Stimulated activated CD4-positive, alpha-beta T cell treated with anti-CD3 and anti-CD28 coated beads, TNF-alpha, amount 100 ng/mL, for 1 hour (primary cell): ENCODE measurements around the gene C6orf163.

Experiments
- DNase-seq, 3 donors: peaks; one replicate each; pipeline ENCODE4 v3.0.0-alpha.2; 2020; ENCODE audit warnings: low read depth in 3 of 3, low spot score in 1 of 3

C6orf163 gene

DNA sequence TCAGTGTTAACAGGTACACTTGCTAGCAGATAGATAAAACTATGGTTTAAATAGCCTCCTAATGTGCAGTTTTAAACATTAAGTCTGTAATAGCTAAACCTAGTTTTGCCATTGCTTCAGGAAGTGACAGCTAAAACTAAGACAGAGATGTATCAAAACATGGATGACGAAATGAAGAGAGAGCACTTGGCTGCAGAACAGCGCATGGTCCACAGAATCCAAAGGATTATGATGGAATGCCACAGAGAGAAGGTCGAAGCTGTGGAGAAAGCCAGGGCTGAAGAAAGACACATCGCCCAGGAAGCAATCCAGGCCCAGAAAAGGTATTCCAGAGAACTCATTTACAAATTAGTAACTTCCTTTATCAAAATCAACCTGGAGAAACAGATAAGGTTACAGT is 11.6 kb downstream of the C6orf163 start:
- DNase-seq = no peak

DNA sequence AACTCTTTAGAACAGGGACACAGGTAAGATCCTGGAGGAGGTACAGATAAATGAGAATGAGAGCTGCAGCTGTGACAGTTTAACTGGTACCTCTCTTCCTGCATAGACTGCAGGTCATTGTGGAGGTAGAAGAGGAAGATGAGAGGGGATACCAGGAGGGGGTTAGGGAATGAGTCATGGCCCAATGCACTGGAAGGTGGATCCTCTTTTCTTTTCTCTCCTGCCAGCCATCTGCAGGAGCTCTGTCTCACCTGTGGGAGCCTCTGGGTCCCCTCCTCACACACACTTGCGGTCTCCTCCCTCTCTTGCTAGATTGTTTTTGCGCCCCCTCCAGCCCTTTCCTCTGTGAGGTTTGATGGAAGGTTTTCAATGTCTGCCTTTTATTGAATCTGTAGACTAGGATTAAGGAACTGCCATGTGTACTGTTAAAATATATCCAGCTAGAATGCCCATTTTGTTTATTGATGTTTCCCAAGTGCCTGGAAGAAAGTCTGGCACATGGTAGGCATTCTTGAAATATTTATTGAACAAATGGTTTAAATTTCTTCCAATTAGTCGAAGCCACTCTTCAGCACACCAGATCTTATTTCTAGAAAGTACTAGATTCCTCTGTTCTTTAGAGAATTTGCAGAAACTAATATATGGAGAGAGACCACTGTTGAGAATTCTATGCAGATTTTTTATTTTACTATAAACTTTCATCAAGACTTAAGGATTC is 13.0 kb downstream of the C6orf163 start:
- DNase-seq = no peak

DNA sequence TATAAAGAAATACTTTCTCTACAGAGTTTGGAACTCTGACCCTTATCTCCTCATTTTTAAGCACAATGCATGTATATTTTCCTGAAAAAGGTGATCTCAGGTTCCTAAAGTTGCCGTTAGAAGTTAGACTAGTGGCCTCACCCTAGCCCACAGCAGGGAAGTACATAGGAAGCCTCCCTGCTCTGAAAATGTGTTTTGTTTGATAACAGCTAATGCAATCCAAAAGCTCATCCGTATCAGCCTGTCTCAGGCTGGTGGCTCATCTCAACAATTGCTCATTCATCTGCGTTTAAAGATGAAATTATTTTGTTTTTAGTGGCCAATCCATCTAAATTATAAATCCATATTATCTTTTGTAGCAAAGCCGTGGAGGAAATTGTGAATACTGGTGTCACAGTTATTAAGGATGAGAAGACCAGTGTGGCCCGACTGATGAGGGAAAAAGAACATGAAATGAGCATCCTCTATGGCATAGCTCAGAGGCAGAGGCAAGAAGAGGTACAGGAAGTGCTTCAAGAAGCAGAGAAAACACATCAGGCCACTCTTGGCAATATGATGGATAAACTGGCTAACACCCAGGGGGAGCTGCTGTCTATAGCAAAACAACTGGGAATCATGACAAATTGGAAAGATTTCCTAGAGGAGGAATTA is 20.1 kb downstream of the C6orf163 start:
- no peak for DNase-seq

GRCh38 chr6:87366072-87366827 is 21.6 kb downstream of the C6orf163 start:
- no peak for DNase-seq

- no peak for DNase-seq
Measured at GRCh38 chr6:87366899-87367298, 22.3 kb downstream of the C6orf163 start.

- no peak for DNase-seq
Measured at GRCh38 chr6:87373377-87373776, 28.8 kb downstream of the C6orf163 start.

- DNase-seq = no peak
Measured at GRCh38 chr6:87375315-87375714, 30.7 kb downstream of the C6orf163 start.

GRCh38 chr6:87376643-87377042 is 32.0 kb downstream of the C6orf163 start:
- no peak for DNase-seq

DNA sequence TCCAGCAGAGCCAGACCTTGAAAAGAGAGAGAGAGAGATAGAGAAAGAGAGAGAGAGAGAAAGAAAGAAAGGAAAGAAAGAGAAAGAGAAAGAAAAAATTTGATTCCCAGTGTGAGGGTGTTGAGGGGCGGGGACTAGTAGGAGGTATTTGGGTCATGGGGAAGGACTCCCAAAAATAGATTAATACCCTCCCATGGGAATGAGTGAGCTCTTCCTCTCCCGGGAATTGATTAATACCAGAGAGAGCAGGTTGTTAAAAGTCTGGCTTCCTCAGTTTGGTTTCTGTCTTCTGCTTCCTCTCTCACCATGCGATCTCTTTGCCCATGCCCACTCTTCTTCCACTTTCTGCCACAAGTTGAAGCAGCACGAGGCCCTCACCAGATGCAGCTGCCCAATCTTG is 34.3 kb downstream of the C6orf163 start:
- DNase-seq = no peak

- DNase-seq = no peak
Measured at GRCh38 chr6:87382861-87383260, 38.2 kb downstream of the C6orf163 start.

DNA sequence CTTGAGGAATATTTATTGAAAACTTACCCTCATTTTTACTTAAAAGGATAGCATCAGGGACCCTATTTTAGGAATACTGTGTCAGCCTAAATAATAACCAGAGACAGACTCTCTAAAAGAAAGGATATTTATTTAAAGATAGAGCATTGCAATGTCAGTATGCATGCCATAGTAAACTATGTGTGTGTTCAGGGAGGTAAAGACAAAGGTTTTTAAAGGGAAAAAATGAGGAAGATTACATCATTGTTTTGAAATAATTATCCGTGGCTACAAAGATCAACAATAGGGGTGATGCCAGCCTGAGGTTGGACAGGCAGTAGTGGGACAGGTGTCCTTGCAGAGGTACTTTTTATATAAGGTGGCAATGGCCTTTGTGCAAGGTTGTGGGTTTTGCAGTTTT is 39.4 kb downstream of the C6orf163 start:
- no peak for DNase-seq

- no peak for DNase-seq
Measured at GRCh38 chr6:87384449-87384848, 39.8 kb downstream of the C6orf163 start.

DNA sequence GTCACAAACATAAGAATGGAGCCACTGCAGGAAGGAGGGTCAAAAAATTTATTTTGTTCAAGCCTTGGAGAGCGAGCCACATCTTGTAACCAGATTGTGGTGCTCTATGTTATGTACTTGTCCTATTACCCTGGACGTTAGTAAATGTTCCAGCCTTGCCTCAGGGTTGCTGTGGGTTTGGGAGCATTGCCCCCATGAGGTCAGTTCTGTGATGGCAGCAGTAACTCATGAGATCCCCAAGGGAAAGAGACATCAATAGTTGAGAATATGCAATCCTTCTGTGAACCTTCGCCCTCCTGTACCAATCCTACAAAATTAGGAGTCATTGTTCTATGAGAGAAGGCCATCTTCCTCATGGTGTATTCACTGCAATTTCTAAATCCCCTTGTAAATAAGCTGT is 46.7 kb downstream of the C6orf163 start:
- DNase-seq = no peak

DNA sequence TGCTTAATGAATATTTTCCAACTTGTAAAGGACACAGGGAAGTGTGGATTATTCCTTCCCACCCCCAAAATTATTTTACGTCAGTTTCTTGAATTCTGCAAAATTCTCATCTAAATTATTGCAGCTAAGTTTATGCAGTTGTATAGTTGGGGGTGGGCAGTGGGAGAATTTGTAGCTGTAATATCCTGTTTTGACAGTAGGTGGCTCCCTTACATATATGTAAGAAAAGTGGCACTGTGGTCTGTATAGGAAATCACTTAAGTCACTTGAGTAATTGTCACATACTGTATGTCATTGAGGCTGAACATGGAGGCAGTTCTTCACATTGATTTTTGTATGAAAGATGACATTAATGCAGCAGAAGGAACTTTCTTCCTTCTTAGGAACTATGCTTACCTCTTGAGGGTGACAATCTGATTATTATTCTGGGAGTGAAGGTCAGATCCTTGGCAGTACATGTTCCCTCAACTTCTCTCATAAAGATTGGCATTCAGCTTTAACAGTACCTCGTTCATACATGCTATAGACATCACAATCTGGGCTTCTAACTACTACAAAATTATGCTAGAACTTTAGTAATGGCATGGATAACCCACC is 48.5 kb downstream of the C6orf163 start:
- no peak for DNase-seq

DNA sequence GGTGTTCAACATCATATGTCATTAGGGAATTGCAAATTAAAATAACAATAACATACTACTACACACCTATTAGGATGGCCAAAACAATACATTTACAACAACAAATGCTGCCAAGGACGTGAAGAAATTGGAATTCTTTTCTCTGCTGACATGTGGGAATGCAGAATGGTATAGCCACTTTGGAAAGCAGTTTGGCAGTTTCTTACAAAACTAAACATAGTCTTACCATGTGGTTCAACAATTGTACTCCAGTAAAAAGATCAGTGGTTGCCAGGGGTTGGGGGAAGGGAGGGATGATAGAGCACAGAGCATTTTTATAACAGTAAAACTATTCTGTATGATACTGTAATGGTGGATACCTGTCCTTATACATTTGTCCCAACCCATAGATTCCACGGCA is 50.8 kb downstream of the C6orf163 start:
- no peak for DNase-seq

DNA sequence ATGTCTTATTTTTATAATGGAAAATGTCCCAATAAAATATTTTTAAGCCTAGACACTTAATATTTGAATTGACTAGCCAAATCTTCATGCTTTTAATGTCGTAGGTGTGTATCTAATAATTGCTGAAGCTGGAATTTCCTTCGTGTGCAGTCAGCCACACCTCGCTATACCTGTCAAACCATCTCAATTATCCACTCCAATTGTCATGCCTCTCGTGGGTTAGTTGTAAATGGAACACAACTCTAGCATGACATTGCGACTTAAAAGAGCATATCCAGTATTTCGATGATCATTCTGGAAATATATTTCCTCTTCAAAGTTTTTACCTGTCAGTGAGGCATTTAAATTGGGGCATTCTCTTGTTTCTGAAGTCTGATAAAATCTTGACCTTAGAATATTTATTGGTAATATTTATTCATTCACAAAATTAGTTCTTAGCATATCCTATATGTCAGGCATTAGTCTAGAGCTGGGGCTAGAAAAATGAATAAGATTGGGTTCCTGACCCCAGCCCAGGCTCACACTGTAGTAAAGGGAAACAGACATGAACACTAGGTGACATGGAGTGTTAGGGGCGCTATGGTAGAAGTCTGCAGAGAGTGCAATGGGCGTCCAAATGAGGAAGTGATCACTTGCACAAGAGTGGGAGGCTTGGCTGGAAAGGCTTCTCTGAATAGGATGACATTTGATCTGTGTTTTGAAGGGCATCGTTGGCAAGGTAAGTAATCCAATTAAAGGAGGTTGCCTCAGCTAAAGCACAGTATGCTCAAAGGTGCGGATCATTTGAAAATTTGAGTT is 52.2 kb downstream of the C6orf163 start:
- DNase-seq = no peak

- no peak for DNase-seq
Measured at GRCh38 chr6:87397656-87398055, 53.0 kb downstream of the C6orf163 start.

DNA sequence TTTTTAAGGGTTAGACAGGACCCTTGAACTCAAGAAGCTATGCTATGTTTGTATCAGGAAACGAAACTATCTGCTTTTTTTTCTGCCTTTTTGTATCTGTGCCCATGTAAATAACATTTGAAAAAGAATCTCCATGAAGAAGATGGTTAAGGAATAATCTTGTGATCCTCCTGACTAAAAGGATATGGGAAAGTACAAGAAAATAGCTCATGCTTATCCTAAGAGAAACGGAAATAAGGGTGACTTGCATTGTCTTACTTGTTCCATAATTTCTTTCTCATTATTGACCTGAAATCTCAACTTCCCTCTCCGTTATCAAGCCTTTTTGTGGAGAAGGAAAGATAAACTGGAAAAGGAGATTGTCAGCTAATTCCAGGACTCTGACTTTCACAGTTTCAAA is 57.2 kb downstream of the C6orf163 start:
- DNase-seq = no peak

GRCh38 chr6:87407561-87407900 is 62.9 kb downstream of the C6orf163 start:
- DNase-seq = no peak

GRCh38 chr6:87407901-87408720 is 63.5 kb downstream of the C6orf163 start, which contains the start of gene CFAP206:
TSS of gene CFAP206 (plus strand) at chr6:87407972. CDS start at chr6:87409840, 1,868 bp downstream.
- DNase-seq = peak; percentile 59 to 60 (median 60)
